ENCODE data around the gene NDC80. TPM values are rescaled to one million over a fixed set of nuclear protein-coding genes. Genes with fewer than 3 reads are reported as not detected.

NDC80 gene
- total and polyA plus RNA-seq, 9 of the 15 experiments (the other 6 are each of a cell fraction or from before 2014, with no cell fraction given): 65.2 to 97.9 (median 83.3) TPM

DNA sequence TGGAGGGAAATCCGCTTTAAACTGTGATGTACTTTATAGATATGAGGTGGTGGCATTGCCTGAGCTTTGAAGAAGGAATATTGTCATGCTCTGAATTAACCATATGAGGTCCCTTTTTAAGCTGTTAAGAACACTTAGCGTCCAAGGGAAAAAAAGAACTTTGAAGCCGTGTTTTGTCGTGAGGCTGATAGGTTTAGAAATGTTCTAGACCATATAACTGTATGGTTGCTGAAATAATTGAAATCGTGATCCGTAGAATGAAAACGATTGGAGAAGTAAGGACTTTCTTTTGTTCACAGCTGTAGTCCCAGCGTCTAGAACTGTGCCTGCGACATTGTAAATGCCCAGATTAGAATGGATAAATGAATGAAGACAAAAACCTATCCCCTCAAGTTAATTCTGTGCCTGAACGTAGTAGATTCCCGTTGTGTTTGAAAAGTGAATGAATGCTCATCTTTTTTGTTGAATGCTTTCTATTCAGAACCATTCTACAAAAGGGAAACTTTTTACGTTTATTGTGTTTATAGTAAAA lies 85.7 kb downstream of the NDC80 start (continued):
- TF ChIP-seq, protein P1, sequence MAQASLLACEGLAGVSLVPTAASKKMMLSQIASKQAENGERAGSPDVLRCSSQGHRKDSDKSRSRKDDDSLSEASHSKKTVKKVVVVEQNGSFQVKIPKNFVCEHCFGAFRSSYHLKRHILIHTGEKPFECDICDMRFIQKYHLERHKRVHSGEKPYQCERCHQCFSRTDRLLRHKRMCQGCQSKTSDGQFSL (CRISPR knock-in tag; IDR thresholded peaks at IDR 0.05): peak; percentile 53; the same call in 1 of the 2 replicates
- TF ChIP-seq, protein P1 (tag; IDR thresholded peaks at IDR 0.05): no peak
- no peak for TF ChIP-seq SMARCA4 (IDR thresholded peaks at IDR 0.05)
- TF ChIP-seq, protein P2, sequence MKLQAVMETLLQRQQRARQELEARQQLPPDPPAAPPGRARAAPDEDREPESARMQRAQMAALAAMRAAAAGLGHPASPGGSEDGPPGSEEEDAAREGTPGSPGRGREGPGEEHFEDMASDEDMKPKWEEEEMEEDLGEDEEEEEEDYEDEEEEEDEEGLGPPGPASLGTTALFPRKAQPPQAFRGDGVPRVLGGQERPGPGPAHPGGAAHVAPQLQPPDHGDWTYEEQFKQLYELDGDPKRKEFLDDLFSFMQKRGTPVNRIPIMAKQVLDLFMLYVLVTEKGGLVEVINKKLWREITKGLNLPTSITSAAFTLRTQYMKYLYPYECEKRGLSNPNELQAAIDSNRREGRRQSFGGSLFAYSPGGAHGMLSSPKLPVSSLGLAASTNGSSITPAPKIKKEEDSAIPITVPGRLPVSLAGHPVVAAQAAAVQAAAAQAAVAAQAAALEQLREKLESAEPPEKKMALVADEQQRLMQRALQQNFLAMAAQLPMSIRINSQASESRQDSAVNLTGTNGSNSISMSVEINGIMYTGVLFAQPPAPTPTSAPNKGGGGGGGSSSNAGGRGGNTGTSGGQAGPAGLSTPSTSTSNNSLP (IDR thresholded peaks at IDR 0.05; ENCODE audit: borderline replicate concordance, low read depth, low read length): no peak
- TF ChIP-seq, protein P3, sequence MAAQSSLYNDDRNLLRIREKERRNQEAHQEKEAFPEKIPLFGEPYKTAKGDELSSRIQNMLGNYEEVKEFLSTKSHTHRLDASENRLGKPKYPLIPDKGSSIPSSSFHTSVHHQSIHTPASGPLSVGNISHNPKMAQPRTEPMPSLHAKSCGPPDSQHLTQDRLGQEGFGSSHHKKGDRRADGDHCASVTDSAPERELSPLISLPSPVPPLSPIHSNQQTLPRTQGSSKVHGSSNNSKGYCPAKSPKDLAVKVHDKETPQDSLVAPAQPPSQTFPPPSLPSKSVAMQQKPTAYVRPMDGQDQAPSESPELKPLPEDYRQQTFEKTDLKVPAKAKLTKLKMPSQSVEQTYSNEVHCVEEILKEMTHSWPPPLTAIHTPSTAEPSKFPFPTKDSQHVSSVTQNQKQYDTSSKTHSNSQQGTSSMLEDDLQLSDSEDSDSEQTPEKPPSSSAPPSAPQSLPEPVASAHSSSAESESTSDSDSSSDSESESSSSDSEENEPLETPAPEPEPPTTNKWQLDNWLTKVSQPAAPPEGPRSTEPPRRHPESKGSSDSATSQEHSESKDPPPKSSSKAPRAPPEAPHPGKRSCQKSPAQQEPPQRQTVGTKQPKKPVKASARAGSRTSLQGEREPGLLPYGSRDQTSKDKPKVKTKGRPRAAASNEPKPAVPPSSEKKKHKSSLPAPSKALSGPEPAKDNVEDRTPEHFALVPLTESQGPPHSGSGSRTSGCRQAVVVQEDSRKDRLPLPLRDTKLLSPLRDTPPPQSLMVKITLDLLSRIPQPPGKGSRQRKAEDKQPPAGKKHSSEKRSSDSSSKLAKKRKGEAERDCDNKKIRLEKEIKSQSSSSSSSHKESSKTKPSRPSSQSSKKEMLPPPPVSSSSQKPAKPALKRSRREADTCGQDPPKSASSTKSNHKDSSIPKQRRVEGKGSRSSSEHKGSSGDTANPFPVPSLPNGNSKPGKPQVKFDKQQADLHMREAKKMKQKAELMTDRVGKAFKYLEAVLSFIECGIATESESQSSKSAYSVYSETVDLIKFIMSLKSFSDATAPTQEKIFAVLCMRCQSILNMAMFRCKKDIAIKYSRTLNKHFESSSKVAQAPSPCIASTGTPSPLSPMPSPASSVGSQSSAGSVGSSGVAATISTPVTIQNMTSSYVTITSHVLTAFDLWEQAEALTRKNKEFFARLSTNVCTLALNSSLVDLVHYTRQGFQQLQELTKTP (IDR thresholded peaks at IDR 0.05; ENCODE audit: low read depth in 1 of 2, partially characterized antibody in 2 of 2): peak in 1 of 2 experiments; percentile 68
- TF ChIP-seq LEF1 (IDR thresholded peaks at IDR 0.05): peak; percentile 53; the same call in 1 of the 2 replicates
- TF ChIP-seq NBN (IDR thresholded peaks at IDR 0.05; ENCODE audit: low read depth): no peak
- peak; percentile 31; the same call in 1 of the 2 replicates for TF ChIP-seq TOE1 (IDR thresholded peaks at IDR 0.05; ENCODE audit: borderline replicate concordance)
- no peak for TF ChIP-seq TOE1 (CRISPR knock-in tag; IDR thresholded peaks at IDR 0.05; ENCODE audit: borderline replicate concordance, low read depth)
- TF ChIP-seq ZNF431 (CRISPR knock-in tag; IDR thresholded peaks at IDR 0.05): 0 out of 2 replicates have a peak, but pooled peaks have one; percentile 34
- 0 out of 2 replicates have a peak, but pooled peaks have one; percentile 46 for TF ChIP-seq MTA3 (IDR thresholded peaks at IDR 0.05; ENCODE audit: borderline replicate concordance)
- 0 out of 2 replicates have a peak, but pooled peaks have one; percentile 47 for TF ChIP-seq NFATC3 (IDR thresholded peaks at IDR 0.05)
- no peak for TF ChIP-seq ZBTB1 (CRISPR knock-in tag; IDR thresholded peaks at IDR 0.05; ENCODE audit: borderline replicate concordance, low read depth)
- 0 out of 2 replicates have a peak, but pooled peaks have one; percentile 51 for TF ChIP-seq ZNF263 (CRISPR knock-in tag; IDR thresholded peaks at IDR 0.05; ENCODE audit: borderline replicate concordance)
- TF ChIP-seq MAFK (IDR thresholded peaks at IDR 0.05; ENCODE audit: low read length): no peak
- TF ChIP-seq LARP7 (IDR thresholded peaks at IDR 0.05): no peak
- TF ChIP-seq NR2C1 (IDR thresholded peaks at IDR 0.05): 0 out of 2 replicates have a peak, but pooled peaks have one; percentile 10
- TF ChIP-seq NR2C1 (tag; IDR thresholded peaks at IDR 0.05): no peak
- no peak for TF ChIP-seq PTRF (tag; IDR thresholded peaks at IDR 0.05)

Data from K562 (cell line).